ENCODE measurements around the gene PDCD11. TPM values are rescaled to one million over a fixed set of nuclear protein-coding genes. Genes with fewer than 3 reads are reported as not detected.

Gene PDCD11
- total RNA-seq, 1 experiment from 2014 or later, result 55.7 TPM

- DNase-seq, result peak; percentile 95
These were observed 55.5 kb downstream of the PDCD11 start, which contains the start of gene CALHM2 for GRCh38 chr10:103451831-103452505. Gene CALHM2, minus strand, starts transcription at chr10:103452370. Its CDS starts 2,429 bp downstream, at chr10:103449941.

GRCh38 chr10:103452506-103453230 lies 56.2 kb downstream of the PDCD11 start:
- peaks cover 2% of the 10 kb centered on the region; the same call in 1 of the 2 replicates for H3K36me3 ChIP-seq (replicated peaks; ENCODE audit: control insufficient read depth, insufficient read depth, low read length)
- H3K27me3 ChIP-seq (ENCODE audit: control insufficient read depth, insufficient read depth, low read length), result no peaks in the 10 kb centered on the region
- DNase-seq, result peak; percentile 69
- peak overlapping the region; percentile 42; the same call in 1 of the 2 replicates for H3K4me3 ChIP-seq (ENCODE audit: insufficient read depth, low read depth, low read length)

More at GRCh38 chr10:103451831-103452505, 55.5 kb downstream of the PDCD11 start, which contains the start of gene CALHM2:
- Histone ChIP-seq H3K4me3 (ENCODE audit: insufficient read depth, low read depth, low read length) (peak within 1 kb of the TSS; percentile 42; the same call in 1 of the 2 replicates), H3K36me3 (replicated peaks; ENCODE audit: control insufficient read depth, insufficient read depth, low read length) (peaks cover 4% of the 10 kb centered on the region), H3K27me3 (ENCODE audit: control insufficient read depth, insufficient read depth, low read length) (no peaks in the 10 kb centered on the region)

GRCh38 chr10:103454026-103454425 lies 57.6 kb downstream of the PDCD11 start:
- DNase-seq, result peak; percentile 31
- no peaks in the 10 kb centered on the region for H3K36me3 ChIP-seq (replicated peaks; ENCODE audit: control insufficient read depth, insufficient read depth, low read length)
- H3K27me3 ChIP-seq (ENCODE audit: control insufficient read depth, insufficient read depth, low read length), result no peaks in the 10 kb centered on the region
- no peak overlapping the region for H3K4me3 ChIP-seq (ENCODE audit: insufficient read depth, low read depth, low read length)

GRCh38 chr10:103455235-103455634 lies 58.8 kb downstream of the PDCD11 start:
- Histone ChIP-seq H3K4me3 (ENCODE audit: insufficient read depth, low read depth, low read length) (no peak overlapping the region), H3K36me3 (replicated peaks; ENCODE audit: control insufficient read depth, insufficient read depth, low read length) (no peaks in the 10 kb centered on the region), H3K27me3 (ENCODE audit: control insufficient read depth, insufficient read depth, low read length) (no peaks in the 10 kb centered on the region)
- peak; percentile 62 for DNase-seq

- H3K27me3 ChIP-seq (ENCODE audit: control insufficient read depth, insufficient read depth, low read length), result no peaks in the 10 kb centered on the region
- no peaks in the 10 kb centered on the region for H3K36me3 ChIP-seq (replicated peaks; ENCODE audit: control insufficient read depth, insufficient read depth, low read length)
- peak; percentile 55 for DNase-seq
- H3K4me3 ChIP-seq (ENCODE audit: insufficient read depth, low read depth, low read length), result no peak overlapping the region
These were observed 59.7 kb downstream of the PDCD11 start for GRCh38 chr10:103456074-103456660.

GRCh38 chr10:103457176-103457712 lies 60.8 kb downstream of the PDCD11 start:
- Histone ChIP-seq H3K36me3 (replicated peaks; ENCODE audit: control insufficient read depth, insufficient read depth, low read length) (no peaks in the 10 kb centered on the region), H3K27me3 (ENCODE audit: control insufficient read depth, insufficient read depth, low read length) (no peaks in the 10 kb centered on the region), H3K4me3 (ENCODE audit: insufficient read depth, low read depth, low read length) (no peak overlapping the region)
- DNase-seq, result peak; percentile 47

- H3K4me3 ChIP-seq (ENCODE audit: insufficient read depth, low read depth, low read length), result no peak overlapping the region
- H3K27me3 ChIP-seq (ENCODE audit: control insufficient read depth, insufficient read depth, low read length), result no peaks in the 10 kb centered on the region
- DNase-seq, result peak; percentile 64
These were observed 61.6 kb downstream of the PDCD11 start for GRCh38 chr10:103457896-103458583.

GRCh38 chr10:103458720-103459119 lies 62.3 kb downstream of the PDCD11 start, which contains the start of gene CALHM1:
Gene CALHM1, minus strand, starts transcription at chr10:103458900. Its CDS starts 149 bp downstream, at chr10:103458751.
- no peaks in the 10 kb centered on the region for H3K27me3 ChIP-seq (ENCODE audit: control insufficient read depth, insufficient read depth, low read length)
- H3K4me3 ChIP-seq (ENCODE audit: insufficient read depth, low read depth, low read length), result no peak within 1 kb of the TSS
- no peaks in the 10 kb centered on the region for H3K36me3 ChIP-seq (replicated peaks; ENCODE audit: control insufficient read depth, insufficient read depth, low read length)
- DNase-seq, result peak; percentile 96

More at GRCh38 chr10:103457896-103458583, 61.6 kb downstream of the PDCD11 start:
- no peaks in the 10 kb centered on the region for H3K36me3 ChIP-seq (replicated peaks; ENCODE audit: control insufficient read depth, insufficient read depth, low read length)

GRCh38 chr10:103459615-103460014 lies 63.2 kb downstream of the PDCD11 start:
- Histone ChIP-seq H3K27me3 (ENCODE audit: control insufficient read depth, insufficient read depth, low read length) (no peaks in the 10 kb centered on the region), H3K4me3 (ENCODE audit: insufficient read depth, low read depth, low read length) (no peak overlapping the region), H3K36me3 (replicated peaks; ENCODE audit: control insufficient read depth, insufficient read depth, low read length) (no peaks in the 10 kb centered on the region)
- peak; percentile 43 for DNase-seq

- no peaks in the 10 kb centered on the region for H3K27me3 ChIP-seq (ENCODE audit: control insufficient read depth, insufficient read depth, low read length)
- no peaks in the 10 kb centered on the region for H3K36me3 ChIP-seq (replicated peaks; ENCODE audit: control insufficient read depth, insufficient read depth, low read length)
- no peak overlapping the region for H3K4me3 ChIP-seq (ENCODE audit: insufficient read depth, low read depth, low read length)
- no peak for DNase-seq
These were observed 67.1 kb downstream of the PDCD11 start for GRCh38 chr10:103463499-103463898.

- Histone ChIP-seq H3K27me3 (ENCODE audit: control insufficient read depth, insufficient read depth, low read length) (no peaks in the 10 kb centered on the region), H3K36me3 (replicated peaks; ENCODE audit: control insufficient read depth, insufficient read depth, low read length) (no peaks in the 10 kb centered on the region), H3K4me3 (ENCODE audit: insufficient read depth, low read depth, low read length) (no peak overlapping the region)
- no peak for DNase-seq
These were observed 69.2 kb downstream of the PDCD11 start for GRCh38 chr10:103465411-103466179.

- DNase-seq, result no peak
These were observed 70.3 kb downstream of the PDCD11 start for GRCh38 chr10:103466734-103467133.

GRCh38 chr10:103467406-103467805 lies 71.0 kb downstream of the PDCD11 start:
- no peak for DNase-seq
- Histone ChIP-seq H3K36me3 (replicated peaks; ENCODE audit: control insufficient read depth, insufficient read depth, low read length) (no peaks in the 10 kb centered on the region), H3K4me3 (ENCODE audit: insufficient read depth, low read depth, low read length) (no peak overlapping the region), H3K27me3 (ENCODE audit: control insufficient read depth, insufficient read depth, low read length) (no peaks in the 10 kb centered on the region)

More at GRCh38 chr10:103466734-103467133, 70.3 kb downstream of the PDCD11 start:
- Histone ChIP-seq H3K4me3 (ENCODE audit: insufficient read depth, low read depth, low read length) (no peak overlapping the region), H3K27me3 (ENCODE audit: control insufficient read depth, insufficient read depth, low read length) (no peaks in the 10 kb centered on the region), H3K36me3 (replicated peaks; ENCODE audit: control insufficient read depth, insufficient read depth, low read length) (no peaks in the 10 kb centered on the region)
